Middle frontal gyrus (tissue), 1 donor: ENCODE data around the gene CFAP44.
A peak's percentile ranks its signal among the peaks of the same experiment; 100 is the strongest.
"Not testable (repeated sequence)": the region's sequence is repeated elsewhere in the genome, so short reads cannot be mapped to it uniquely, and the experiment has no call there.

Source experiments
- DNase-seq: peaks from one replicate; pipeline ENCODE4 v3.0.0-alpha.2; 2015; ENCODE audit warnings: low spot score; ENCODE audit errors: extremely low spot score

Gene CFAP44

GRCh38 chr3:113441051-113441770 lies at the start of gene CFAP44:
Gene CFAP44, minus strand, starts transcription at chr3:113441493. Its CDS starts 7,829 bp downstream, at chr3:113433664.
- peak; percentile 27 for DNase-seq

GRCh38 chr3:113485161-113485609 lies 43.9 kb upstream of the CFAP44 start:
- no peak for DNase-seq

- no peak for DNase-seq
Measured at GRCh38 chr3:113468539-113468938, 27.2 kb upstream of the CFAP44 start.

- DNase-seq = no peak
Measured at GRCh38 chr3:113461488-113461887, 20.2 kb upstream of the CFAP44 start.

- not testable (repeated sequence) for DNase-seq
Measured at GRCh38 chr3:113458554-113458953, 17.3 kb upstream of the CFAP44 start.

- DNase-seq = no peak
Measured at GRCh38 chr3:113455446-113455845, 14.2 kb upstream of the CFAP44 start.

GRCh38 chr3:113454630-113455029 lies 13.3 kb upstream of the CFAP44 start:
- DNase-seq = no peak

GRCh38 chr3:113454057-113454456 lies 12.8 kb upstream of the CFAP44 start:
- no peak for DNase-seq

GRCh38 chr3:113450911-113451310 lies 9.6 kb upstream of the CFAP44 start:
- DNase-seq = peak; percentile 11

GRCh38 chr3:113439606-113440005 lies 1.7 kb downstream of the CFAP44 start:
- no peak for DNase-seq

GRCh38 chr3:113438224-113438623 lies 3.1 kb downstream of the CFAP44 start:
- no peak for DNase-seq

- no peak for DNase-seq
Measured at GRCh38 chr3:113437411-113437810, 3.9 kb downstream of the CFAP44 start.

GRCh38 chr3:113436809-113437208 lies 4.5 kb downstream of the CFAP44 start:
- DNase-seq = no peak

- no peak for DNase-seq
Measured at GRCh38 chr3:113431811-113432210, 9.5 kb downstream of the CFAP44 start.

GRCh38 chr3:113428581-113428980 lies 12.7 kb downstream of the CFAP44 start:
- DNase-seq = no peak

- no peak for DNase-seq
Measured at GRCh38 chr3:113423699-113424098, 17.6 kb downstream of the CFAP44 start.

- no peak for DNase-seq
Measured at GRCh38 chr3:113421082-113421481, 20.2 kb downstream of the CFAP44 start.

- DNase-seq = no peak
Measured at GRCh38 chr3:113409676-113410075, 31.6 kb downstream of the CFAP44 start.

- DNase-seq = no peak
Measured at GRCh38 chr3:113405180-113405579, 36.1 kb downstream of the CFAP44 start.

GRCh38 chr3:113404637-113405036 lies 36.7 kb downstream of the CFAP44 start:
- no peak for DNase-seq
